ENCODE data around the gene NXNL2. TPM values are rescaled to one million over a fixed set of nuclear protein-coding genes. Genes with fewer than 3 reads are reported as not detected.

The NXNL2 gene
- total and polyA plus RNA-seq, 7 donors: 0.05 TPM; not detected in 6

DNA sequence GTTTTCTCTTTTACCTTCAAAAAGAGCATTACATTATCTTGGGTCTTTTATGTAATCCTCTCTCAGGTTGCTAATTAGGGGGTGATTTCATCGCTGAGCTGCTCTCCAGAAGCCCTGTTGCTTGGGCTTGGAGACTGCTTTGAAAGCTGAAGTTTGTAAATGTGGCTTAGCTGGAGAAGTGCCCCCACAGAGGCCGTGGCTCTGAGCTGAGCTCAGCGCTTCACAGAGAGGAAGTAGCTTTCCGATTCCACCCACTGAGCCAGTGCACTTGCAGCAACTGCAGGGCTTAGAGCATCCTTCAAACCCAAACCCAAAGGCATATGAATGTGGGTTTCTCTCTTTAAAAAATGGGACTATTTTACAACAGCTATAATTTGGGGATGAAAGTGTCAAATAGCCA lies 13.7 kb upstream of the NXNL2 start:
- Histone ChIP-seq H3K4me1 (no peaks in the 10 kb centered on the region), H3K27me3 (ENCODE audit: insufficient read depth in 3 of 3, low read length in 2 of 3) (no peaks in the 10 kb centered on the region), H3K36me3 (ENCODE audit: insufficient read depth in 1 of 2, low read depth in 1 of 2) (no peaks in the 10 kb centered on the region), H3K27ac (no peak overlapping the region), H3K9me3 (no peaks in the 10 kb centered on the region), H3K4me3 (no peak overlapping the region)
- intact Hi-C loops (cut with DNase I): no loop called here
- ATAC-seq (no peak), DNase-seq (no peak)
- TF ChIP-seq, protein P1, sequence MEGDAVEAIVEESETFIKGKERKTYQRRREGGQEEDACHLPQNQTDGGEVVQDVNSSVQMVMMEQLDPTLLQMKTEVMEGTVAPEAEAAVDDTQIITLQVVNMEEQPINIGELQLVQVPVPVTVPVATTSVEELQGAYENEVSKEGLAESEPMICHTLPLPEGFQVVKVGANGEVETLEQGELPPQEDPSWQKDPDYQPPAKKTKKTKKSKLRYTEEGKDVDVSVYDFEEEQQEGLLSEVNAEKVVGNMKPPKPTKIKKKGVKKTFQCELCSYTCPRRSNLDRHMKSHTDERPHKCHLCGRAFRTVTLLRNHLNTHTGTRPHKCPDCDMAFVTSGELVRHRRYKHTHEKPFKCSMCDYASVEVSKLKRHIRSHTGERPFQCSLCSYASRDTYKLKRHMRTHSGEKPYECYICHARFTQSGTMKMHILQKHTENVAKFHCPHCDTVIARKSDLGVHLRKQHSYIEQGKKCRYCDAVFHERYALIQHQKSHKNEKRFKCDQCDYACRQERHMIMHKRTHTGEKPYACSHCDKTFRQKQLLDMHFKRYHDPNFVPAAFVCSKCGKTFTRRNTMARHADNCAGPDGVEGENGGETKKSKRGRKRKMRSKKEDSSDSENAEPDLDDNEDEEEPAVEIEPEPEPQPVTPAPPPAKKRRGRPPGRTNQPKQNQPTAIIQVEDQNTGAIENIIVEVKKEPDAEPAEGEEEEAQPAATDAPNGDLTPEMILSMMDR (IDR thresholded peaks at IDR 0.05): no peak
- 31 to 40% (median 39%) methylated on average over 4 of the region's 4 CpGs for WGBS, 3 donors

DNA sequence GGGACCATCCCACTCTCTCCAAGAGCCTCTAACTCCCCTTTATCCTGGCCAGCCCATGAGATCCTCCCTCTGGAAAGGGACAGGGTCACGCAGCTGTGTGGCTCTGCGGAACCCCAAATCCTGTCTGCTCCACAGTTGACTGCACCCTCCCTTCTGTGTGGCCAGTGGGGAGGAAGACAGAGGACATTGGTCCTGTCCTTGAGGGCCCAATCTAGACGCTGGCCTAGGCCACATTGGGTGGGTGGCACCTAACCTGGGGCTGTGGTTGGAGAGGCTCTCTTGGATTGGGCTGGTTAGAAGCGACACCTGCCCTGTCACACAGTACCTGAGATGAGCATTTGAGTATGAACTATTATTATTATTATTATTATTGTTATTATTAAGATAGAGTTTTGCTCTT lies 12.6 kb upstream of the NXNL2 start:
- no peak for ATAC-seq
- WGBS, 3 donors: 86 to 95% (median 92%) methylated on average over 4 of the region's 4 CpGs
- no peaks in the 10 kb centered on the region for H3K4me1 ChIP-seq
- H3K27ac ChIP-seq: no peak overlapping the region
- no peak overlapping the region for H3K4me3 ChIP-seq
- no peaks in the 10 kb centered on the region for H3K36me3 ChIP-seq (ENCODE audit: insufficient read depth in 1 of 2, low read depth in 1 of 2)
- TF ChIP-seq, protein P1 (IDR thresholded peaks at IDR 0.05): no peak
- no peaks in the 10 kb centered on the region for H3K9me3 ChIP-seq
- intact Hi-C loops (cut with DNase I): no loop called here
- no peak for DNase-seq
- H3K27me3 ChIP-seq (ENCODE audit: insufficient read depth in 3 of 3, low read length in 2 of 3): no peaks in the 10 kb centered on the region

DNA sequence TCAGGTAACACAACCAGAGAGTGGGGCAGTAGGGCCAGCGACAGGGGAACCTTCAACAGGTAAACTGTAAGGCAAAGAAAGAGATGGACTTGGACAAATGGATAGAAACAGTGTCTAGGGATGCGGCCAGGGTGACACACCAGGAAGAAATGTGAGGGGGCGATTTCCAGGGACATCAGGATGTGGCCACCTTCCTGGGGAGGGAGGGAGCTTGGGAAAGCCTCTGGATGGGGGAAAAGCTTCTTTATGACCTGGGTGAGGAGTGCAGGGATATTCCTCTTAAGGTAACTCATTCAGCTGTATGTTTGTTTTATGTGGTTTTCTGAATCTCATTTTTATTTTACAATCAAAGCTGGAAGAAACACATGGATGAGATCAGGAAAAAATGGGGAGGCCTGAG lies 11.9 kb upstream of the NXNL2 start:
- no peak overlapping the region for H3K4me3 ChIP-seq
- ATAC-seq (no peak), DNase-seq (no peak)
- no peaks in the 10 kb centered on the region for H3K4me1 ChIP-seq
- H3K36me3 ChIP-seq (ENCODE audit: insufficient read depth in 1 of 2, low read depth in 1 of 2): no peaks in the 10 kb centered on the region
- no peak overlapping the region for H3K27ac ChIP-seq
- no peaks in the 10 kb centered on the region for H3K9me3 ChIP-seq
- 84 to 89% (median 84%) methylated on average over 3 of the region's 3 CpGs for WGBS, 3 donors
- no peaks in the 10 kb centered on the region for H3K27me3 ChIP-seq (ENCODE audit: insufficient read depth in 3 of 3, low read length in 2 of 3)
- intact Hi-C loops (cut with DNase I): no loop called here
- TF ChIP-seq, protein P1 (IDR thresholded peaks at IDR 0.05): no peak

DNA sequence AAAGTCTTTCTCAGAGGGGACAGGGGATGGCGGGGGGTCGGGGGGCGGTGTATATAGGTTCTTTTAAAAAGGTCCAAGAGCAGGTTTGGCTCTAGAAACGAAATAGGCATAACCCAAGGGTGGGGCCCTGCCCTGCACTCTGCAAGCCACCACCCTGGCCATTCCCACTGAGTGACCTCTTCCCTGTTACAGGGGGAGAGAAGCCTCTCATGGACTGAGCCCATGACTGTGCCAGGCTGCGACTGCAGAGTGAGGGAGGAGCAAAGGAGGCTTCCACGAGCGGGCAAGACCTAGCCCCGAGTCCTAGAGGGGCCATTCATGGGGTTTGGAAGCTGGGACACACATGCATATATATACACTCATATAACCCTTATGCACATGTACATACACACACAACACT lies 10.1 kb upstream of the NXNL2 start:
- Histone ChIP-seq H3K27ac (no peak overlapping the region), H3K4me3 (no peak overlapping the region), H3K36me3 (ENCODE audit: insufficient read depth in 1 of 2, low read depth in 1 of 2) (no peaks in the 10 kb centered on the region), H3K27me3 (ENCODE audit: insufficient read depth in 3 of 3, low read length in 2 of 3) (peaks cover 0 to 3% (median 0%) of the 10 kb centered on the region in 3 donors), H3K4me1 (no peaks in the 10 kb centered on the region), H3K9me3 (no peaks in the 10 kb centered on the region)
- intact Hi-C loops (cut with DNase I): no loop called here
- DNase-seq (no peak), ATAC-seq (no peak)
- TF ChIP-seq, protein P1 (IDR thresholded peaks at IDR 0.05): no peak
- WGBS, 3 donors: 85 to 90% (median 86%) methylated on average over 8 of the region's 8 CpGs

DNA sequence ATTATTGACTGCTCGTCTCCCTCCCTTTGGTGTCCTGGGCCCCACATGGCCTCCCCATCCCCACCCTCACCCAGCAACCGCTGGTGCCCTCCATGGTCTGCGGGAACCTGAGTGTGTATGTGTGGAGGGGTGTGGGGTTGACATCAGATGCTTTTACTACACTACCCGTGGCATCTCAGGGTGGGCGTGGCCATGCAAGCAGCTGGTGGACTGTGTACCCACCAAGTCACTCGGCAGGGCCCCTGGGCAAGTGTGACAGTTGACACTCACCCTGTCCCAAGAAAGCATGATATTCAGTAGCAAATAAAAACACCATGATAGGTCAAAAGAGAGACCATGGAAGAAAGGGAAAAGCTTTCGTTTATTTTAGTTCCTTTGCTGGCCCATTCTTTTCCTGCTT lies 7.4 kb upstream of the NXNL2 start:
- ATAC-seq: no peak

More for the DNA sequence above, 7.4 kb upstream of the NXNL2 start:
- H3K27ac ChIP-seq: no peak overlapping the region
- H3K4me3 ChIP-seq: no peak overlapping the region
- no peak for DNase-seq
- WGBS, 3 donors: 67 to 78% (median 68%) methylated on average over 7 of the region's 7 CpGs
- peaks cover 0 to 24% (median 6%) of the 10 kb centered on the region in 3 donors for H3K27me3 ChIP-seq (ENCODE audit: insufficient read depth in 3 of 3, low read length in 2 of 3)
- no peaks in the 10 kb centered on the region for H3K9me3 ChIP-seq
- TF ChIP-seq, protein P1 (IDR thresholded peaks at IDR 0.05): no peak
- no peaks in the 10 kb centered on the region for H3K4me1 ChIP-seq
- H3K36me3 ChIP-seq (ENCODE audit: insufficient read depth in 1 of 2, low read depth in 1 of 2): no peaks in the 10 kb centered on the region
- intact Hi-C loops (cut with DNase I): no loop called here
